NK-92 (cell line): ENCODE results near the gene GJB3.
"Not testable (repeated sequence)": the region's sequence is repeated elsewhere in the genome, so short reads cannot be mapped to it uniquely, and the experiment has no call there.

Source experiments
- DNase-seq: peaks from one replicate; lab custom pipeline; 2025; ENCODE audit not compliant: unreplicated experiment; lab: John Stamatoyannopoulos, UW

The GJB3 gene

DNA sequence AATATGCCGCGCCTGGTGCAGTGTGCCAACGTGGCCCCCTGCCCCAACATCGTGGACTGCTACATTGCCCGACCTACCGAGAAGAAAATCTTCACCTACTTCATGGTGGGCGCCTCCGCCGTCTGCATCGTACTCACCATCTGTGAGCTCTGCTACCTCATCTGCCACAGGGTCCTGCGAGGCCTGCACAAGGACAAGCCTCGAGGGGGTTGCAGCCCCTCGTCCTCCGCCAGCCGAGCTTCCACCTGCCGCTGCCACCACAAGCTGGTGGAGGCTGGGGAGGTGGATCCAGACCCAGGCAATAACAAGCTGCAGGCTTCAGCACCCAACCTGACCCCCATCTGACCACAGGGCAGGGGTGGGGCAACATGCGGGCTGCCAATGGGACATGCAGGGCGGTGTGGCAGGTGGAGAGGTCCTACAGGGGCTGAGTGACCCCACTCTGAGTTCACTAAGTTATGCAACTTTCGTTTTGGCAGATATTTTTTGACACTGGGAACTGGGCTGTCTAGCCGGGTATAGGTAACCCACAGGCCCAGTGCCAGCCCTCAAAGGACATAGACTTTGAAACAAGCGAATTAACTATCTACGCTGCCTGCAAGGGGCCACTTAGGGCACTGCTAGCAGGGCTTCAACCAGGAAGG is 4.3 kb downstream of the GJB3 start:
- DNase-seq: no peak

DNA sequence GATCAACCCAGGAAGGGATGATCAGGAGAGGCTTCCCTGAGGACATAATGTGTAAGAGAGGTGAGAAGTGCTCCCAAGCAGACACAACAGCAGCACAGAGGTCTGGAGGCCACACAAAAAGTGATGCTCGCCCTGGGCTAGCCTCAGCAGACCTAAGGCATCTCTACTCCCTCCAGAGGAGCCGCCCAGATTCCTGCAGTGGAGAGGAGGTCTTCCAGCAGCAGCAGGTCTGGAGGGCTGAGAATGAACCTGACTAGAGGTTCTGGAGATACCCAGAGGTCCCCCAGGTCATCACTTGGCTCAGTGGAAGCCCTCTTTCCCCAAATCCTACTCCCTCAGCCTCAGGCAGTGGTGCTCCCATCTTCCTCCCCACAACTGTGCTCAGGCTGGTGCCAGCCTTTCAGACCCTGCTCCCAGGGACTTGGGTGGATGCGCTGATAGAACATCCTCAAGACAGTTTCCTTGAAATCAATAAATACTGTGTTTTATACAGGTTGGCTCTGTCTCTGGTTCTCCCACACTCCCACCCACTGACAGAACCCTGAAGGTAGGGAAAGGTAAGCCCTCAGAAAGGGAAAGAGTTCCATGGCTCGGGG is 5.0 kb downstream of the GJB3 start:
- no peak for DNase-seq

DNA sequence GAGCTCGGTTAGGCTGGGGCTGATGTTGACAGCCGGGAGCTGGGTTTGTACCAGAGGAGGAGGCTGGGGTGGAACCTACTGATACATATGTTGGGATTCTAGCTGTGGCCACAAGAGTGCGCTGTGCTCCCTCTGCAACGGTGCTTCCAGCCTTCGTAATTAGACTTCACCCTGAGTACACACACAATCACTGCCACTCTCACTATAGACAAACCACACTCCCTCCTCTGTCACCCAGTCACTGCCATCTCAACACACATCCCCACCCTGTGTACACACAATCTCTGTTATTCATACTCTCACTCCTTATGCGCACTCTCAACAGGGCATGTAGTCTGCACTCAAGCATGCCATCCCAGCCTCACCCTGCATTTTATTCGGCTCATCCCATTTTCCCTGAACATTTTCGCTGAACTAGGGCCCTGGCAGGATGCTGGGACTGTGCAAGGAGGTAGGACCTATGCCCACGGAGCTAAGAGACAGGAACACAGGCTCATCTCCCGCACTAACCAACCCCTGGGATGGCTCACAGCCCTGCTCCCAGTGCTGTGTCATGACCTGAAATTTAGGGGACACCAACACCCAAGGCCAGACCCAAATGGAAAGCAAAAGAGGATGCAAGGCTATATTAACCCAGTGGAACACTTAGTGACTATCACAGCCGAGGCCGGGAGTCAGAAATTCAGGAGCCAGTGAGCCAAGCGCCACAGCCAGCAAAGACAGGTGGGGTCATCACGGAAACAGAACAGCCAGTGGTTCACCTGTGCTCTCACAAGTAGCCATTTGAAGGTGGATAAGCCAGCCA is 5.7 kb downstream of the GJB3 start:
- DNase-seq: no peak

DNA sequence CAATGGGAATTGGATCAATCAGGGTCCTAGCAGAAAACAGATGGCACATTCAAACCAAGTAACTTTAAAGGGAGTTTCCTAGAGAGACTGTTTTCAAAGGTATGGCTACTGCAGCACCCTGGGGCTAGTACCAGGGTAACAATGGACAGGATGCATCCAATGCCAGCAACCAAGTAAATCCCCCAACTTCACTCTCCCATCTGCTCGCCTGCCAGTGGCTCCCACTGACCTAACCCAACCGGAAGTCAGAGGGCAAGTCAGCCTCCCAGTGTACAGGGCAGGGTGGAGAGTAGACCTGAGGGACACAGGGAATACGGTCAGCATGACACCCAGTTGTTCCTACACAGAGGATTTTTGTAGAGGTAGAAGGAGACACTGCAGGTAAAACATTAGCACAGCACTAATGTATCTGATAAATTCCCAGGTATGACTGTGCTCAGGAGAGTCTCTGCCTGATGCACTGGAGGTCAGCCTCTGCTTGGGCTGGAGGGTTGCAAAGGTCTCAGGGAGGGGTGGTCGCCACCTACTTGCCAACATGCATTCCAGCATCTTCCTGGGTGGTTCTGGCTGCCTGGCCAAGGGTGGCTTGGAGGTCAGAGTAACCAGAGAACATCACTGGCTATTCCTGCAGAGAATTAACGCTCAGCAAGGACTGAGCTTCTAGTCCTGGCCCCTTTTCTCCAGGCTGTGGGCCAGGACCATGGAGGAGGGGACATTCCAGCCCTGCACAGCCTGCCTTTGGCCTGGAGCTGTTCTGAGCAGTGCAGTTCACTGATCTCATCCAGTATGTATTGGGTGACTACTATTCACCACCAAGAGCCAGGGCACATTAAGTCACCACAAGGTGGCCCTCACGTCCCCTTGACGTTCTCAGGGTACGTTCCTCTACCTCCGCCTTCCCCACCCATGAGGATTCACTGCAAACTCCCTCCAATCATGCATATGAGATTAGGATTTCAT is 6.7 kb downstream of the GJB3 start:
- DNase-seq: no peak

DNA sequence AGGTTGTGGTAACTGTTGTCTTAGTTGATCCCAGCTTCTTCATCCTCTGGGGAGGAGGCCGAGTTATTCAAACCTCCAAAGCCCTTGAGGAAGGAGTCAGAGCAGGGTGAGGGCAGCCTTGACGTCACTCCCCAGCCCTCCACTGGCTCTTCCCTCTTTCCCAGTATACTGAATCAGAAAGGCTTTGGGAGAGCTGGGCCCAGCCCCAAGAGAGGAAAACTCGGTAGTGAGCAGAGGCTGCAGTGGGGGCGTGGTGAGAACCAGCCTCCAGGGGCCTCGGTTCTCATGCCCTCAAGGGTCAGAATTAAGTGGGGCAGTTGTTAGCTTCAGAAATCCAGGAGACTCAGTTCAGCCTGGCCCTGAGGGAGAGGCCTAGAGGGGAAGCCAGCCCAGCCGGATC is 10.0 kb downstream of the GJB3 start:
- DNase-seq: no peak

DNA sequence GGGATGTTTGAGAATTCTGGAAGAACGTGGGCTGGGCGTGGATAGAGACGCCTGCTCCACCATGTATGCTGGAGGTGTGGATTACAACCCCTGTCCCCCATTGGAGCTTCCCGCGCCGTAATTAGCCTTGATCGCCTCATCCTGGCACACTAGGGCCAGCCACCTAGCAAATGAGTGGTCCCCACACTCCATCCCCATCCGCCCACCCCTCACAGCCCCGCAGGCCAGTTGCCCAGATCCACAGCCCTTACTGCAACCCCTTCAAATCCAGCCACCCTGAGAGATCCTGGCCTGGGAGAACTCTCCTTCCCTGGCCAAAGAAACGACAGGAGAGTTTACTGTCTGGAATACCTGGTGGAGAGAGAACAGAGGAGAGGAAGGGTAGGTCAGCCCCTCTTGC is 11.4 kb downstream of the GJB3 start:
- no peak for DNase-seq

DNA sequence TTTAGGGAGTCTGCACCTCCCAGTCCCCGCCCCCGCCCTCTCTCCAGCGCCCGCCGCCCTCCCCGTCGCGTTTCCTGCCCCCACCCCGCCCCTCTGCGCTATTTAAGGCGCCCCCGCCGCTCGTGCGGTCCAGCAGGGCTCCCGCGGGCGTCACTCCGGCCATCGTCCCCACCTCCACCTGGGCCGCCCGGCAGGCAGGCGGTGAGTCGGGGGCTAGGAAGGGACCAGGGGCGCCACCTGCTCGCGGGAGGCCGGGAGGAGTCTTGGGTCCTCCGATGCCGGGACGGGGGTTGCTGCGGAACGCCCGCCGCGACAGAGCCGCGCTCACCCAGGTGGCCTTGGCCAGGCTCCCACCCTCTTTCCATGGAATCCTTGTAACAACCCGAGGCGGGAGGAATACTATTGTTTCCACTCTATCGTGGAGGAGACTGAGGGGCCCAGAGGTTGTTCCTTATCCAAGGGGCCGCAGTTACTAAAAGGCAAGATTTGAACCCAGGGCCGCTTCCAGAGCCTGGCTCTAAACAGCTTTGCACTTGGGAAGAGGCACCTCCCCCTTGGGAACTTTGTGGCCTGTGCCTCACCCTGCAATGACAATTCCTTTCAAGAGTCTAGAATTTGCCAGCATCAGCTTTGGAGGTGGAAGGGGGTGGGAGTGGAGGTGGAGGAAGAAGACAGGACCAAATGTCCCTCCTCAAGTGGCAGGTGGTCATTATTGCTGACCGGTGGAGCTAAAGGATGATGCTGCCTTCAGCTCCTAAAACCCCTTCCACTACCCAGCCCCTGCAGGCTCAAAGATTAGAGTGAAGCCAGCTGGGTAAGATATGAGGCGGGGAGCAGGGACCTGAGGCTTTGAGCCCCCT is 12.1 kb downstream of the GJB3 start, which contains the start of gene GJA4:
Gene GJA4, plus strand, starts transcription at position 132 of the 860 bp plus-strand sequence. CDS start 1,215 bp downstream, outside the sequence.
- DNase-seq: no peak

DNA sequence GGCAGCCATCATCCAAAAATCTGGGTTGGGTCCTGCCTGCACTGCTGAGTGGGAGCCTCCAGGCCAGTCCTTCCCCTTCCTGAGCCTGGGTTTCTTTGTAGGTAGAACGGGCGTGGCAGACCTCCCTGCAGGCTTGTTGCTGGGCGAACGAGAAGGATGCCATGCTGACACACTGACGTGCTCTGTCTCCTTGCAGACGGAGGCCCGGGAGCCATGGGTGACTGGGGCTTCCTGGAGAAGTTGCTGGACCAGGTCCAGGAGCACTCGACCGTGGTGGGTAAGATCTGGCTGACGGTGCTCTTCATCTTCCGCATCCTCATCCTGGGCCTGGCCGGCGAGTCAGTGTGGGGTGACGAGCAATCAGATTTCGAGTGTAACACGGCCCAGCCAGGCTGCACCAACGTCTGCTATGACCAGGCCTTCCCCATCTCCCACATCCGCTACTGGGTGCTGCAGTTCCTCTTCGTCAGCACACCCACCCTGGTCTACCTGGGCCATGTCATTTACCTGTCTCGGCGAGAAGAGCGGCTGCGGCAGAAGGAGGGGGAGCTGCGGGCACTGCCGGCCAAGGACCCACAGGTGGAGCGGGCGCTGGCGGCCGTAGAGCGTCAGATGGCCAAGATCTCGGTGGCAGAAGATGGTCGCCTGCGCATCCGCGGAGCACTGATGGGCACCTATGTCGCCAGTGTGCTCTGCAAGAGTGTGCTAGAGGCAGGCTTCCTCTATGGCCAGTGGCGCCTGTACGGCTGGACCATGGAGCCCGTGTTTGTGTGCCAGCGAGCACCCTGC is 13.2 kb downstream of the GJB3 start:
- no peak for DNase-seq

DNA sequence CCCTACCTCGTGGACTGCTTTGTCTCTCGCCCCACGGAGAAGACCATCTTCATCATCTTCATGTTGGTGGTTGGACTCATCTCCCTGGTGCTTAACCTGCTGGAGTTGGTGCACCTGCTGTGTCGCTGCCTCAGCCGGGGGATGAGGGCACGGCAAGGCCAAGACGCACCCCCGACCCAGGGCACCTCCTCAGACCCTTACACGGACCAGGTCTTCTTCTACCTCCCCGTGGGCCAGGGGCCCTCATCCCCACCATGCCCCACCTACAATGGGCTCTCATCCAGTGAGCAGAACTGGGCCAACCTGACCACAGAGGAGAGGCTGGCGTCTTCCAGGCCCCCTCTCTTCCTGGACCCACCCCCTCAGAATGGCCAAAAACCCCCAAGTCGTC is 13.8 kb downstream of the GJB3 start:
- no peak for DNase-seq

DNA sequence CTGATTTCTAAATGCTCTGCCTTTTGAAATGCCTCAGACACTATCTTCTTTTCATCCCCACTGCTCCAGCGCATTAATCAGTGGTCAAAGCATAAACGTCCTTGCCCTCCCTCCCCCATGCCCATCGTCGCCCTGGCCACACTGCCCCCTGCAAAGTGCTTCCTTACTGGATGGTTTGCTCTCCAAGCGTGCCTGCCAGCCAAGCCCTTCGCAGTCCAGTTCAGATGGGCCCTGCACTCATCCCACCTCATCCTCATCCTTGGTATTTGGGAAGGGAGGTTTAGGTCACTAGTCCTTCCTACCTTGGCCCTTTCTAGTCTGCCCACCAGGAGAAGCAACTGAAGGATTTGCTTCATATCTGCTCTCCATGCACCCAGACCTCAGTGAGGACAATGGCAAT is 14.9 kb downstream of the GJB3 start:
- DNase-seq: no peak

DNA sequence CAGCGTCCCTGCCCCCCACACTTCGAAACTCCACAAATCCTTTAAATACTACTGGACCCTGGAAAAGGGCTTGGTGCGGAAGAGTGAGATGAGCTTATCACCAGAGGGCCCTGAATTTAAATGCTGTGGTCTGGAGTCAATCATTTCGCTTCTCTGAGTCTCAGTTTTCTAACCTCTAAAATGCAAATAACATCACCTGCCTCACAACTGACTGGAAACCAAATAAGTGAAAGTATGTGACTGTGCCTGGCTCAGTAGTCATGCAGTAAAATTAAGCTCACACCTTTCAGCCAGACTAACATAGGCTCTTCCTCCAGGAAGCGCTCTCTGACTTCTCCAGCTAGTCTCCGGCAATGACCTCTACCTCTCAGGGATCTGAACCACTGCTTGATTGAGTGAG is 16.0 kb downstream of the GJB3 start:
- no peak for DNase-seq

DNA sequence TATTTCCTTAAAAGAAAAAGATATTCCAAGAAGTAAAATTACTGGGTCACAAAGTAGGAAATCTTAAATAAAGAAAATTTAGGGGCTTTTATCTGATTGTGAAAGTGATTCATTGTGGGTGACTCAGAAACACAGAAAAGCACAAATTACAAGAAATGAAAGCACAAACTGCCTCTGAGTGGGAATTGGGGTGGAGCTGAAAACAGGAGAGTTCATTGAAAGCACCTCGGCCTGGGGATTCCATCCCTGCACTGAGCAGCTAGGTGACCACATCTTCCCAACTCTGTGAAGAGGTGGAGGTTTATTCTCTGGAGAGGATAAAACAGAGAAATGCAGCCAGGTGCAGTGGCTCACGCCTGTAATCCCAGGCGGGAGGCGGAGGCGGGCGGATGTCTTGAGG is 19.2 kb downstream of the GJB3 start:
- no peak for DNase-seq

DNA sequence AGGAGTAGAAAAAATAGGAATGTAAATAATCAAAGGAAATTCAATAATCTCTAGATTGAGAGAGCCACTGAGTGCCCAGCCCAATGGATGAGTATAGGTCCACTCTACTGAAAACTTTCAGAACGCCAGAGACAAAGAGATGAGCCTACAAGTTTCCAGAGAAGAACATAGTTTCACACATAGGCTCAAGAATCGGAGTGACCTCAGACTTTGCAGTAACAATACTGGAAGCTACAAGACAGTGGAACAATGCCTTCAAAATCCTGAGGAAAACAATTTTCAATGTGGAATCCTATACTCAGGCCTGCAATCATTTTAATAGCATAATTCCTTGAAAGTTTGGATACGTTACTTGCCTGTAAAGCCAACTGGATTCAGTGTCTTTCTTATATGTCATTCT is 22.8 kb downstream of the GJB3 start:
- no peak for DNase-seq

DNA sequence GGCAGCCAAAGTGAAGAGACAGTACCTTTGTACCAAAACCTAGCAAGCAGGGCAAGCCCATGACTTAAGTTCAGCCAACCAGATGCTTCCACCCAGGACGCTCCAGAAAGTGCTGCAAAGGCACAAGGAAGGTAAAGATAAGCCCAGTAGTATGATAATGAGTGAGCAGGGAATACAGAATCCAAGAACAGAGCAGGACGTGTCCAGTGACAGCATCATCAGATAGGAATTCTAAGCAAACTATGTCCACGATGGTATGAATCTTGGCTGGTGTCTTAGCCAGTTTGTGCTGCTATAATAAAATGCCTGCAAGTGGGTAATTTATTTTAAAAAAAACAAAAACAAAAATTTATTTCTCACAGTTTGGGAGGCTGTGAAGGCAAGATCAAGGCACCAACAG is 25.4 kb downstream of the GJB3 start:
- no peak for DNase-seq

DNA sequence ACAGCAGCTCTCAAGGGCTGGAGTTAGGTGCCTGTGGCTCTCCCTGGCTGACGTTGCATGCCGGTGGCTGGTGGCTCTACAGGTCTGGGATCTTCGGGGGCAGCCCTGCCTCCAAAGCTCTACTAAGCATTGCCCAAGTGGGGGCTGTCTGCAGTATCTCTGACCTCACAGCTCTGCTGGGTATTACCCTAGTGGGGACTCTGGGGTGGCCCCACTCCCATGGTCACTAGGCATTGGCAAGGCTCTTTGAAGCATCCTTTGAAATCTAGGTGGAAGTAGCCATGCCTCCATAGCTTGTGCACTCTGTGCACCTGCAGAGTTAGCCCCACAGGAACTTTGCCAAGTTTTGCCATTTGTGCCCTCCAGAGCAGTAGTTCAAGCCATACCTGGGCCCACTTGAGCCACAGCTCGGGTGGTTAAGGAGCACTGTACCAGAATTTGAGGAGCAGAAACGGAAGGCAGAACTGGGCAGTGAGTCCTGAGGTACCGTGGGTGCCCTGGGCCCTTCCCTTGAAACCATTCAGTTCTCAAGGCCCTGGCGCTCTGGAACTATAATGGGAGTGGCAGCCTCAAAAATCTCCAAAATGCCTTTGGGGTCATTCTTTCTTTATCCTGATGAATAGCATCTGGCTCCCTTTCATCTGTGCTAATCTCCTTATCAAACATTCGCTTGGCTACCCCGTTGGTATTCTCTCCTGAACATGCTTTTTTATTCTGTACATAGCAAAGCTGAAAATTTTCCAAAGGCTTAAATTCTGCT is 27.2 kb downstream of the GJB3 start:
- DNase-seq: no peak

DNA sequence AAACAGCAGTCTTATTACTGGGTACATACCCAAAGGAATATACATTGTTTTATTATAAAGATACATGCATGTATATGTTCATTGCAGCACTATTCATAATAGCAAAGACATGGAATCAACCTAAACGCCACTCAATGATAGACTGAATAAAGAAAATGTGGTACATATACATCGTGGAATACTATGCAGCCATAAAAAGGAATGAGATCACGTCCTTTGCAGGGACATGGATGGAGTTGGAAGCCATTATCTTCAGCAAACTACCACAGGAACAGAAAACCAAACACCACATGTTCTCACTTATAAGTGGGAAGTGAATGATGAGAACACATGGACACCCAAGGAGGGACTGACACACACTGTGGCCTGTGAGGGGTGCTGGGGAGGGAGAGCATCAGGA is 29.8 kb downstream of the GJB3 start:
- not testable (repeated sequence) for DNase-seq

DNA sequence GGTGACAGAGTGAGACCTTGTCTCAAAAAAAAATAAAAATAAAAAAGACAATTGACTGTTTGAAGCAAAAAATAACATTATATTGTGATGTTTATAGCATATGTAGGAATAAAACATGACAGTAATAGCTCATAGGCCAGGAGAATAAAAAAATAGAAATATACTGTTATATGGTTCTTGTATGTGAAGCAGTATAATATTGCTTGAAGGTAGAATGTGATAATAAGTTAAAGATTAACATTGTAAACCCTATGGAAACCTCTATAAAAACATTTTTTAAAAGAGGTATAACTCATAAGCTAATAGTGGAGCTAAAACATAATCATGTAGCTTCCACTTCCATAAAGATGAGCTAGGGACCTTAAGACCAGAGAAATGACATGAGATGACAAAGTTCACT is 35.3 kb downstream of the GJB3 start:
- no peak for DNase-seq

DNA sequence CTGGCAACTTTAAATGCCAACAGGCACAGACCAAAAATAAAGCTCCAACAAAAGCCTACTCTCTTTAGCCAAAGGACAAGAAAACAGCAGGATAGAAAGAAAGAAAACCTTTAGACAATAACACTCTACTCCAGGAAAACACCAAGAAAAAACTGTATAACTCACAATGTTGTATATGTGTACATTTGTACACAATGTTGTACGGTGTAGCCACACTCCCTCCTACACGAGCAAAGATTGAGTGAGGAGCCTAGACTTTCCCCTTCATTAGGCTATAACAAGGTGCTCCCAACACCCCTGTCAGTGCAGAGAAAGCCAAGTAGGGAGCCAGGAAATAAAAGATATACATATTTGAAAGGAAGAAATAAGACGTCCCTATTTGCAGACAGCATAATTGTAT is 35.8 kb downstream of the GJB3 start:
- no peak for DNase-seq

DNA sequence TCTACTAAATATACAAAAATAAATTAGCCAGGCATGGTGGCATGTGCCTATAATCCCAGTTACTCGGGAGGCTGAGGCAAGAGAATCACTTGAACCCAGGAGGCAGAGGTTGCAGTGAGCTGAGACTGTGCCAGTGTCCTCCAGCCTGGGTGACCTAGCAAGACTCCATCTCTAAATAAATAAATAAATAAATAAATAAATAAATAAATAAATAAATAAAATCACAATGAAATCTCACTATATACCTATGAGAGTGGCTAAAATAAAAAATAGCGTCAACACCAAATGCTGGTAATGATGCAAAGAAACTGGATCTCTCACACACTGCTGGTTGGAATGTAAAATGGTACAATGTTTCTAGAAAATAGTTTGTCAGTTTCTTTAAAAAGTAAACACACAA is 37.8 kb downstream of the GJB3 start:
- not testable (repeated sequence) for DNase-seq
